Kidney (tissue), 14 donors: ENCODE data around the gene NASP. TPM values are rescaled to one million over a fixed set of nuclear protein-coding genes. Genes with fewer than 3 reads are reported as not detected.

Experiments used
- DNase-seq, 5 donors: peaks; one replicate each; pipeline ENCODE4 v3.0.0-alpha.2; 2013 to 2020
- FAIRE-seq: peaks from 2 replicates; lab custom pipeline; 2012; peaks lifted over from hg19 to GRCh38; lab: Jason Lieb, UNC
- H3K27ac ChIP-seq, 2 donors: one replicate each; pipeline ENCODE4 v1.7.0; 2013; ENCODE audit warnings: low read depth in 2 of 2, low read length in 2 of 2, inconsistent platforms in 1 of 2
- H3K27me3 ChIP-seq: one replicate; pipeline ENCODE4 v1.7.1; 2013; ENCODE audit warnings: low read length, inconsistent platforms; ENCODE audit not compliant: control insufficient read depth, insufficient read depth
- H3K36me3 ChIP-seq, 3 donors: one replicate each; pipeline versions ENCODE4 v1.7.0 to v1.7.1; 2013; ENCODE audit warnings: low read length in 3 of 3, control low read depth in 1 of 3, inconsistent platforms in 1 of 3; ENCODE audit not compliant: insufficient read depth in 3 of 3, control insufficient read depth in 2 of 3
- H3K4me1 ChIP-seq, 3 donors: one replicate each; pipeline versions ENCODE4 v1.7.0 to v1.7.1; 2013; ENCODE audit warnings: low read length in 3 of 3, inconsistent platforms in 1 of 3, low read depth in 1 of 3; ENCODE audit not compliant: control insufficient read depth in 2 of 3, insufficient read depth in 2 of 3
- H3K4me3 ChIP-seq, 3 donors: one replicate each; pipeline versions ENCODE4 v1.7.0 to v1.8.1; 2013; ENCODE audit warnings: low read length in 3 of 3, control low read depth in 1 of 3, inconsistent platforms in 1 of 3
- H3K9ac ChIP-seq, 3 donors: one replicate each; pipeline versions ENCODE4 v1.7.0 to v1.7.1; 2013; ENCODE audit warnings: low read length in 3 of 3, control low read depth in 1 of 3, inconsistent platforms in 1 of 3
- H3K9me3 ChIP-seq, 3 donors: one replicate each; pipeline versions ENCODE4 v1.7.0 to v1.7.1; 2013; ENCODE audit warnings: low read length in 3 of 3, control low read depth in 1 of 3, inconsistent platforms in 1 of 3; ENCODE audit not compliant: control insufficient read depth in 2 of 3, insufficient read depth in 1 of 3
- intact Hi-C: fragments of 100-400 bp; cut with DNase I; formaldehyde crosslinking; loops from one replicate; pipeline ENCODE4 v1.11.1; 2022
- polyA plus RNA-seq: library from polyadenylated mRNA; stranded (reverse); fragments of 350-450 nt; fragmentation: Illumina TruSeq; extraction: RNeasy Lipid Tissue Mini Kit (QIAGEN cat#74804); gene quantifications from one replicate; pipeline ENCODE4 v1.2.3, GENCODE V29; 2014; ENCODE audit warnings: low read depth, low replicate concordance; ENCODE audit not compliant: insufficient read depth
- total RNA-seq: library from RNA; stranded (reverse); fragmentation: NEBNext Ultra II Directional; extraction: Animal tissue kit (Norgen Biotek cat#: 25700); gene quantifications from one replicate; pipeline ENCODE4 v1.2.1, GENCODE V29; 2021
- TF ChIP-seq, protein P1 (sequence below): IDR thresholded peaks from 3 replicates; pipeline ENCODE4 v1.5.1; 2012; ENCODE audit warnings: mild to moderate bottlenecking, moderate library complexity, borderline replicate concordance; ENCODE audit not compliant: insufficient read depth; ENCODE audit errors: extremely low read depth
- donor health status: control.
- donor health status: control.
- donor health status: control.
- donor health status: control.
- donor health status: control.
- donor health status: DM: yes; HTN: yes; CAD: no.
- donor health status: Normal renal cell carcinoma (clear cell type).

NASP gene
- total and polyA plus RNA-seq, 2 donors from 2014 or later = 49.5 to 51.6 TPM

DNA sequence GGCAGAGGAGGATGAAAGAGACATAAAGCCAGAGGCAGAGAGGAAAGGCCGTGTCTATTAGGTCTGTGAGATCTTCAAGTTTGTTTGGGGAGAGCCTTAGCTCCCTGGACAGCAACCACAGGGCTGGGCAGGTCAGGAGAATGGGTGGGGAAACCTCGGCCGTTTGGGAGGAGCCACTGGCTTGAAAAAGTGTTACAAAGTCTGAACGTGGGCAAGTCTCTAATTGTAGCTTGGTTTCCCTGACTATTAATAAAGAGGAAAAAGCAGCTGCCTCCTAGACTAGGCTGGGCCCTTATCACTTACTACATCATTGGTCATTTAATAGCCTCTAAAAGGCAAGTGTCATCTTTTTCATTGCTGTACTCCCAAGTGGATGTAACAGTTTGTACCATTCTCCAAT, 40.1 kb downstream of the NASP start, which contains the start of gene CCDC17:
Gene CCDC17, minus strand, starts transcription at position 83 of the 400 bp plus-strand sequence. CDS start 145 bp downstream, outside the sequence.
- Histone ChIP-seq H3K36me3 (peaks cover 0 to 17% (median 12%) of the 10 kb centered on the region in 3 donors), H3K9me3 (no peaks in the 10 kb centered on the region), H3K27ac (no peak within 1 kb of the TSS), H3K4me3 (peak within 1 kb of the TSS in 1 of 3 donors; percentile 32), H3K4me1 (peaks cover 0 to 9% (median 0%) of the 10 kb centered on the region in 3 donors), H3K27me3 (no peaks in the 10 kb centered on the region), H3K9ac (no peak within 1 kb of the TSS)
- intact Hi-C loops = no loop called here
- TF ChIP-seq, protein P1, sequence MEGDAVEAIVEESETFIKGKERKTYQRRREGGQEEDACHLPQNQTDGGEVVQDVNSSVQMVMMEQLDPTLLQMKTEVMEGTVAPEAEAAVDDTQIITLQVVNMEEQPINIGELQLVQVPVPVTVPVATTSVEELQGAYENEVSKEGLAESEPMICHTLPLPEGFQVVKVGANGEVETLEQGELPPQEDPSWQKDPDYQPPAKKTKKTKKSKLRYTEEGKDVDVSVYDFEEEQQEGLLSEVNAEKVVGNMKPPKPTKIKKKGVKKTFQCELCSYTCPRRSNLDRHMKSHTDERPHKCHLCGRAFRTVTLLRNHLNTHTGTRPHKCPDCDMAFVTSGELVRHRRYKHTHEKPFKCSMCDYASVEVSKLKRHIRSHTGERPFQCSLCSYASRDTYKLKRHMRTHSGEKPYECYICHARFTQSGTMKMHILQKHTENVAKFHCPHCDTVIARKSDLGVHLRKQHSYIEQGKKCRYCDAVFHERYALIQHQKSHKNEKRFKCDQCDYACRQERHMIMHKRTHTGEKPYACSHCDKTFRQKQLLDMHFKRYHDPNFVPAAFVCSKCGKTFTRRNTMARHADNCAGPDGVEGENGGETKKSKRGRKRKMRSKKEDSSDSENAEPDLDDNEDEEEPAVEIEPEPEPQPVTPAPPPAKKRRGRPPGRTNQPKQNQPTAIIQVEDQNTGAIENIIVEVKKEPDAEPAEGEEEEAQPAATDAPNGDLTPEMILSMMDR = no peak
- FAIRE-seq (no peak), DNase-seq (no peak)

DNA sequence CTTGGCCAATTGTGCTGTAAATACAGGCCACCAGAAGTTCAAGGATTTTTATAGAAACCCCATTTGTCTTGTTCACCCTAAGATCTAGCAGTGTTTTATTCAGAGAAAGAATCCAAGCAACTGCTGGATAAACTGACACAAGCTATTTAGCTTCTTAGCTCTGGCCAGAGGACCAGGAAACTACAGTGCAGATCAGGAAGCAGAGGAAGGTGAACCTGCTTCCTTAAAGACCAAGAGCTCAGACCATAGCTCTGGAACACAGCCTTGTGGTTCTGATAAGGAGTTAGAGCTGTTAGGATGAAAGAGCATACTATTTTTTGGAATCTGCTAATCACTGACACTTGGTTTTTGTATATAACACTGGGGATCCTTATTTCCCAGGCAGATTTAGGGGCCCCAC, 45.2 kb downstream of the NASP start:
- Histone ChIP-seq H3K4me3 (no peak overlapping the region), H3K36me3 (peaks cover 16 to 51% (median 45%) of the 10 kb centered on the region in 3 donors), H3K27ac (no peak overlapping the region), H3K27me3 (no peaks in the 10 kb centered on the region), H3K9ac (no peak overlapping the region), H3K9me3 (no peaks in the 10 kb centered on the region), H3K4me1 (peaks cover 0 to 3% (median 0%) of the 10 kb centered on the region in 3 donors)
- no peak for FAIRE-seq
- TF ChIP-seq, protein P1 = no peak
- DNase-seq = no peak
- intact Hi-C loops = no loop called here

DNA sequence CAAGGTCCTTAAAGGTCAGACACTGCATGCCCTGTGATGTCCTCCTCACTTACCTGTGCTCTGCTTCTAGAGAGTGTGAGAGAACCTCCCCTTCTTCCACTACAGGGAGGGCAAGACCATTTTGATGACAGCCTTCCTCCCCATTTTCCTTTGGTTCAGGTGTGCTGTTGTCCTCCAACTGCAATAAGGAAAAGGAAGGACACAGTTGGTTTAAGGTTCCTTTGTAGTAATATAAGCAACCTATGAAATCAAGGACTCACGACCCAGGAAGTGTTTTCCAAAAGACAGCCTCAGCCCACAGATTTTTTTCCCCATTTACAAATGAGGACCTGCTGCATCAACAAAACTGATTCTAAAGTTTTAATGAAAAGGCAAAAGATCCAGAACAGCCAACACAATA, 46.6 kb downstream of the NASP start:
- H3K36me3 ChIP-seq = peaks cover 21 to 55% (median 47%) of the 10 kb centered on the region in 3 donors
- FAIRE-seq (no peak), DNase-seq (no peak)
- peaks cover 0 to 3% (median 0%) of the 10 kb centered on the region in 3 donors for H3K4me1 ChIP-seq
- intact Hi-C loops = no loop called here
- H3K4me3 ChIP-seq = no peak overlapping the region
- H3K27me3 ChIP-seq = no peaks in the 10 kb centered on the region
- H3K27ac ChIP-seq = no peak overlapping the region
- no peak overlapping the region for H3K9ac ChIP-seq
- H3K9me3 ChIP-seq = no peaks in the 10 kb centered on the region
- TF ChIP-seq, protein P1 = no peak

DNA sequence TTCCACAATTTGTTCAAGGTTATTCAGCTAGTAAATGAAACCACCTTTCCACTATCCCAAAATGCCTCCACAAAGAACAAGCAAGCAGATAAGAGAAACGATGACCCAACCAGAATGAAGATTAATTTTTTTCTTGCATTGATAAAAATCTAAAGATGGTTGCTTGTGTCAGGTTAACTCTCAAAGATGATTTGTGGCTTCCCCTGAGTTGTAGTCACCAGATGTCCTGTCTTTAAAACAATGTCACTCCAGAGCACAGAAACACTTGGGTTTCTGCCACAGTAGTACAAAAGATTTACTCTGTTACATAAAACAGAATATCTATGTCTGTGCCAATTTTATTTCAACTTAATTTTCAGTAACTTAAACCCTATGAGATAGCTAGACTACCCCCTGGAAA, 51.4 kb downstream of the NASP start:
- TF ChIP-seq, protein P1 = no peak
- H3K9me3 ChIP-seq = no peaks in the 10 kb centered on the region
- no peak overlapping the region for H3K4me3 ChIP-seq
- no peak for FAIRE-seq
- no peak overlapping the region for H3K27ac ChIP-seq
- DNase-seq = no peak
- peaks cover 18 to 51% (median 37%) of the 10 kb centered on the region in 3 donors for H3K36me3 ChIP-seq
- H3K4me1 ChIP-seq = peaks cover 0 to 3% (median 0%) of the 10 kb centered on the region in 3 donors
- intact Hi-C loops = no loop called here
- H3K27me3 ChIP-seq = no peaks in the 10 kb centered on the region
- H3K9ac ChIP-seq = no peak overlapping the region
